Measurements from ENCODE around the gene ST6GALNAC3.

The ST6GALNAC3 gene

GRCh38 chr1:76343356-76343755, 268.8 kb downstream of the ST6GALNAC3 start:
- H3K4me3 ChIP-seq (ENCODE audit: severe bottlenecking) = no peak overlapping the region
- no peaks in the 10 kb centered on the region for H3K27me3 ChIP-seq (ENCODE audit: insufficient read depth, poor library complexity, severe bottlenecking)
- H3K27ac ChIP-seq (ENCODE audit: poor library complexity, severe bottlenecking) = no peak overlapping the region
- ATAC-seq (ENCODE audit: low read depth) (no peak), DNase-seq (ENCODE audit: low spot score) (no peak)
- no peaks in the 10 kb centered on the region for H3K36me3 ChIP-seq (ENCODE audit: low read depth)
- TF ChIP-seq CTCF (IDR thresholded peaks at IDR 0.05; ENCODE audit: poor library complexity, severe bottlenecking) = no peak
- H3K4me1 ChIP-seq (ENCODE audit: insufficient read depth, poor library complexity, severe bottlenecking) = no peaks in the 10 kb centered on the region
- no peaks in the 10 kb centered on the region for H3K9me3 ChIP-seq (ENCODE audit: severe bottlenecking)

DNA sequence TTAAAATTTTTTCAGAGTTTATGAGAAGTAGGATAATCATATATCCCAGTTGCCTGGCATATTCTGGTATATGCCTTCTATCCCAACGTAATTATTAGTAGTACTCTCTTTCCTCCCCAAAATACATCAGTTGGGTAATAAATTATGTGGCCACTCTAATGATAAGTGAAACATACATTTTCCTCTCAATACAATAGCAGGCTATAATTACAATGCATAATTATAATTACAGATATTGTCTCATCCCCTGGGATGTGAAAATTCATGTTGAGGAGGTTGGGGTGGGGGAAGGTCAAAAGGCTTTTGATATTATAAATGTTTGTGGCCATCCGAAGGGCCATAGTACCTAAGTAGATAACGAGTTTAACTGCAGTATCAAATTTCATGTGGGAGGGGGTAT, 277.1 kb downstream of the ST6GALNAC3 start:
- TF ChIP-seq CTCF (IDR thresholded peaks at IDR 0.05; ENCODE audit: poor library complexity, severe bottlenecking) = no peak
- Histone ChIP-seq H3K27ac (ENCODE audit: poor library complexity, severe bottlenecking) (no peak overlapping the region), H3K36me3 (ENCODE audit: low read depth) (no peaks in the 10 kb centered on the region), H3K4me3 (ENCODE audit: severe bottlenecking) (no peak overlapping the region), H3K4me1 (ENCODE audit: insufficient read depth, poor library complexity, severe bottlenecking) (no peaks in the 10 kb centered on the region), H3K27me3 (ENCODE audit: insufficient read depth, poor library complexity, severe bottlenecking) (no peaks in the 10 kb centered on the region), H3K9me3 (ENCODE audit: severe bottlenecking) (no peaks in the 10 kb centered on the region)
- DNase-seq (ENCODE audit: low spot score) = no peak
- no peak for ATAC-seq (ENCODE audit: low read depth)

DNA sequence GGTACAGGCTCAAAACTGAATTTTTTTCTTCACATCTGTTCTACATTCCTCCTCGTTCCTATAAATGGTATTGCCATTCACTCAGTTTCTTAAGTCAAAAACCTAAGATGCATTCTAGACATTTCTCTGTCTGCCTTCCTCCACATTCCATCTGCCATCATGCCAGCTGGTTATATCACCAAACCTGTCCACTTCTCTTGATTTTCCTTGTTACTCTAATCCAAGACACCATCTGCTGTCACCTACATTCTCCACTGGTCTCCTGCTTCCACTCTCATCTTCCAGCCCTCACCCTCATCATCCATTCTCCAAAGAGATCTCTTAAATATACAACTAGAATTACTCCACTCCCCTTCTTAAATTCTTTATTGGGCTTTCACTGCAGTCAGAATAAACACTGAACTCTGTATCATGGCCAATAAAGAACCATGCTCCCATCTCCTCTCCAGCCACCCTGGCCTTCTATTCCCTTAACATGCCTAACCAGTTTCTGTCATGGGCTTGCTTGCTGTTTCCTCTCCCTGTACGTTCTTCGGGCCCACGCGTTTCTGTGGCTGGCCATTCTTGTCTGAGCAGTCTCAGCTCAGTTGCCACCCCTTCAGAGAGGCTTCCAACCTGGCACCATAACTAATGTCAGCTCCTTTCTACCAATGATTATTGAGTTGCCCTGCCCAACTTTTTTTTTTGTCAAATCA, 278.3 kb downstream of the ST6GALNAC3 start:
- no peak for ATAC-seq (ENCODE audit: low read depth)
- Histone ChIP-seq H3K36me3 (ENCODE audit: low read depth) (no peaks in the 10 kb centered on the region), H3K27me3 (ENCODE audit: insufficient read depth, poor library complexity, severe bottlenecking) (no peaks in the 10 kb centered on the region), H3K4me3 (ENCODE audit: severe bottlenecking) (no peak overlapping the region), H3K27ac (ENCODE audit: poor library complexity, severe bottlenecking) (no peak overlapping the region), H3K9me3 (ENCODE audit: severe bottlenecking) (no peaks in the 10 kb centered on the region), H3K4me1 (ENCODE audit: insufficient read depth, poor library complexity, severe bottlenecking) (no peaks in the 10 kb centered on the region)
- TF ChIP-seq CTCF (IDR thresholded peaks at IDR 0.05; ENCODE audit: poor library complexity, severe bottlenecking) = no peak
- DNase-seq (ENCODE audit: low spot score) = no peak

GRCh38 chr1:76354236-76354635, 279.7 kb downstream of the ST6GALNAC3 start:
- Histone ChIP-seq H3K36me3 (ENCODE audit: low read depth) (no peaks in the 10 kb centered on the region), H3K4me1 (ENCODE audit: insufficient read depth, poor library complexity, severe bottlenecking) (no peaks in the 10 kb centered on the region), H3K4me3 (ENCODE audit: severe bottlenecking) (no peak overlapping the region), H3K9me3 (ENCODE audit: severe bottlenecking) (no peaks in the 10 kb centered on the region), H3K27ac (ENCODE audit: poor library complexity, severe bottlenecking) (no peak overlapping the region), H3K27me3 (ENCODE audit: insufficient read depth, poor library complexity, severe bottlenecking) (no peaks in the 10 kb centered on the region)
- DNase-seq (ENCODE audit: low spot score) (no peak), ATAC-seq (ENCODE audit: low read depth) (no peak)
- no peak for TF ChIP-seq CTCF (IDR thresholded peaks at IDR 0.05; ENCODE audit: poor library complexity, severe bottlenecking)

DNA sequence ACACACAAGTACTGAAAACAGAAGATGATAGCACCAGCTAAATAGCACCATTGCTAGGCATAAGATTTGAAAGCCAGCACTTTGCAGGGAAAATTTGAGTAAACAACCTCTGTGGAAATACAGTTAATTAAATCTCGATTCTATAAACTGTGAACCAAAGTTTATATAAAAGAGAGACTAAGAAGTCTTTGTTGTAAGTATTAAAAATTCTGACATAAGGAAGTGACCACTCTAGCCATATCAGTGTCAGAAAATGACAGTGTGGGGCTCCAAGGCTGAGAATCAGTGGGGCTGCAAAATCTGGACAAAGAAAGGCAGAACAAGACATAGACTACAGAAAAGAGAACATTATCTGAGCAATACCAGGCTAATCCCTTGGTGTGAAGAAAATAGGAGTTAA, 292.2 kb downstream of the ST6GALNAC3 start:
- no peaks in the 10 kb centered on the region for H3K9me3 ChIP-seq (ENCODE audit: severe bottlenecking)
- no peaks in the 10 kb centered on the region for H3K4me1 ChIP-seq (ENCODE audit: insufficient read depth, poor library complexity, severe bottlenecking)
- no peak overlapping the region for H3K27ac ChIP-seq (ENCODE audit: poor library complexity, severe bottlenecking)
- DNase-seq (ENCODE audit: low spot score) (no peak), ATAC-seq (ENCODE audit: low read depth) (no peak)
- peaks cover 4% of the 10 kb centered on the region for H3K27me3 ChIP-seq (ENCODE audit: insufficient read depth, poor library complexity, severe bottlenecking)
- H3K4me3 ChIP-seq (ENCODE audit: severe bottlenecking) = no peak overlapping the region
- H3K36me3 ChIP-seq (ENCODE audit: low read depth) = no peaks in the 10 kb centered on the region
- TF ChIP-seq CTCF (IDR thresholded peaks at IDR 0.05; ENCODE audit: poor library complexity, severe bottlenecking) = no peak
